Lung (tissue), 12 donors: ENCODE results near the gene PRKG1. TPM values are rescaled to one million over a fixed set of nuclear protein-coding genes. Genes with fewer than 3 reads are reported as not detected.

Source experiments
- ATAC-seq: fragments of 200-7000 bp; cut with Tn5 transposase; one replicate; pipeline ENCODE4 v1.9.1; 2020; ENCODE audit warnings: moderate number of reproducible peaks; ENCODE audit not compliant: insufficient read depth, low FRiP score
- DNase-seq, 3 donors: peaks; one replicate each; pipeline ENCODE4 v3.0.0-alpha.2; 2013 to 2017
- H3K27ac ChIP-seq, 2 donors: one replicate each; pipeline ENCODE4 v1.5.1; 2013; ENCODE audit warnings: mild to moderate bottlenecking in 2 of 2, moderate library complexity in 2 of 2, control low read depth in 1 of 2, inconsistent platforms in 1 of 2, low read depth in 1 of 2, low read length in 1 of 2
- H3K27me3 ChIP-seq, 3 donors: one replicate each; pipeline ENCODE4 v1.5.1; 2013; ENCODE audit warnings: low read length in 2 of 3; ENCODE audit not compliant: control insufficient read depth in 3 of 3, insufficient read depth in 3 of 3
- H3K36me3 ChIP-seq, 4 donors: one replicate each; pipeline ENCODE4 v1.5.1; 2013; ENCODE audit warnings: low read length in 4 of 4, mild to moderate bottlenecking in 1 of 4, moderate library complexity in 1 of 4; ENCODE audit not compliant: control insufficient read depth in 4 of 4, insufficient read depth in 4 of 4
- H3K4me1 ChIP-seq, 5 donors: one replicate each; pipeline ENCODE4 v1.5.1; 2013; ENCODE audit warnings: low read length in 5 of 5, mild to moderate bottlenecking in 2 of 5, moderate library complexity in 1 of 5; ENCODE audit not compliant: control insufficient read depth in 5 of 5, insufficient read depth in 5 of 5
- H3K4me3 ChIP-seq: one replicate; pipeline ENCODE4 v1.5.1; 2013; ENCODE audit warnings: mild to moderate bottlenecking, control low read depth, moderate library complexity
- H3K9ac ChIP-seq, 2 donors: one replicate each; pipeline ENCODE4 v1.5.1; 2013; ENCODE audit warnings: low read length in 2 of 2, control low read depth in 1 of 2; ENCODE audit not compliant: insufficient read depth in 1 of 2
- H3K9me3 ChIP-seq, 4 donors: one replicate each; pipeline ENCODE4 v1.5.1; 2013; ENCODE audit warnings: low read length in 3 of 4, mild to moderate bottlenecking in 1 of 4, moderate library complexity in 1 of 4; ENCODE audit not compliant: control insufficient read depth in 4 of 4, insufficient read depth in 3 of 4
- CTCF ChIP-seq: IDR thresholded peaks from 2 replicates; pipeline ENCODE4 v1.5.1; 2012; ENCODE audit warnings: mild to moderate bottlenecking; ENCODE audit errors: control extremely low read depth, extremely low read depth
- WGBS, 2 donors: extraction: QIAGEN DNeasy Blood & Tissue Kit; methylation state at CpG; one replicate each; pipeline ENCODE4 v1.1.7; 2013; 5-methylcytosine and 5-hydroxymethylcytosine counted together
- polyA plus RNA-seq, 2 donors: library from polyadenylated mRNA; stranded (reverse); fragments of 200-250 nt; gene quantifications; one replicate each; pipeline ENCODE4 v1.2.1, GENCODE V29; 2013
- total RNA-seq, 2 donors: library from RNA; depleted of rRNA in 1 of 2; stranded (reverse); fragments of >200 nt in 1 of 2; gene quantifications; one replicate each; pipeline ENCODE4 v1.2.1, GENCODE V29; 2014 to 2021
- donor health status: control.
- donor health status: control.
- donor health status: Bipolar disorder and iron deficiency.
- donor health status: healthy.
- donor health status: DM: yes; HTN: yes; CAD: no.

Gene PRKG1
- total and polyA plus RNA-seq, 4 donors: 2.1 to 50.8 (median 15.1) TPM

GRCh38 chr10:52319926-52320325 is 1245.6 kb downstream of the PRKG1 start:
- WGBS, 2 donors: 86 to 89% methylated on average over 2 of the region's 2 CpGs
- H3K9ac ChIP-seq: no peak overlapping the region

GRCh38 chr10:52322323-52322722 is 1248.0 kb downstream of the PRKG1 start:
- no peak overlapping the region for H3K4me3 ChIP-seq
- H3K27ac ChIP-seq: no peak overlapping the region
- H3K9me3 ChIP-seq: no peaks in the 10 kb centered on the region
- H3K9ac ChIP-seq: no peak overlapping the region
- no peak for TF ChIP-seq CTCF
- no peaks in the 10 kb centered on the region for H3K27me3 ChIP-seq
- H3K36me3 ChIP-seq: no peaks in the 10 kb centered on the region
- H3K4me1 ChIP-seq: no peaks in the 10 kb centered on the region
- WGBS, 2 donors: 68 to 76% methylated on average over 1 of the region's 1 CpG
- no peak for DNase-seq
- no peak for ATAC-seq

More at GRCh38 chr10:52319926-52320325, 1245.6 kb downstream of the PRKG1 start:
- H3K9me3 ChIP-seq: no peaks in the 10 kb centered on the region
- H3K27ac ChIP-seq: no peak overlapping the region
- no peak for TF ChIP-seq CTCF
- DNase-seq: no peak
- H3K4me3 ChIP-seq: no peak overlapping the region
- H3K27me3 ChIP-seq: no peaks in the 10 kb centered on the region
- ATAC-seq: no peak
- no peaks in the 10 kb centered on the region for H3K36me3 ChIP-seq
- no peaks in the 10 kb centered on the region for H3K4me1 ChIP-seq

DNA sequence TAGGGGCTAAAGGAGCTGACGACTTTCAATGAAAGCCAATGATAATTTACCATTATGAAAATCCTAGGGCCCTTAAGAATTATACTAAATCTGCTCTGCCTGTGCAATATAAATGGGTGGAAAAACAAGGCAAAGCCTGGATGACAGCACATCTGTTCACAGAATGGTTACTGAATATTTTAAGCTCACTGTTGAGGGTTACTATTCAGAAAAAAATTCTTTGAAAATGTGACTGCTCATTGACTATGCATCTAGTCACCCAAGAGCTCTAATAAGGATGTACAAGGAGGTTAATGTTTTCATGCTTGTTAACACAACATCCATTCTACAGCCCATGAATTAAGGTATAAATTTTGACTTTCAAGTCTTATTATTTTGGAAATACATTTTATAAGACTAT is 1248.6 kb downstream of the PRKG1 start:
- 86 to 95% methylated on average over 1 of the region's 1 CpG for WGBS, 2 donors

More for the DNA sequence above, 1248.6 kb downstream of the PRKG1 start:
- Histone ChIP-seq H3K9ac (no peak overlapping the region), H3K9me3 (no peaks in the 10 kb centered on the region), H3K4me1 (no peaks in the 10 kb centered on the region), H3K27ac (no peak overlapping the region), H3K27me3 (no peaks in the 10 kb centered on the region), H3K36me3 (no peaks in the 10 kb centered on the region), H3K4me3 (no peak overlapping the region)
- ATAC-seq (no peak), DNase-seq (no peak)
- no peak for TF ChIP-seq CTCF
